Thyroid gland (tissue), 4 donors: ENCODE results near the gene PRSS21. TPM values are rescaled to one million over a fixed set of nuclear protein-coding genes. Genes with fewer than 3 reads are reported as not detected.
A peak's percentile ranks its signal among the peaks of the same experiment; 100 is the strongest.

Experiments used
- DNase-seq, 2 donors: peaks; one replicate each; pipeline ENCODE4 v3.0.0-alpha.2; 2019
- H3K27ac ChIP-seq, 3 donors: fragments of 200-600 bp; sonication (generic); 1 replicate in 2 of 3; 2 replicates in 1 of 3; pipeline ENCODE4 v1.5.1; 2016 to 2019; ENCODE audit warnings: mild to moderate bottlenecking in 1 of 3, moderate library complexity in 1 of 3
- H3K27me3 ChIP-seq: fragments of 200-600 bp; sonication (generic); one replicate; pipeline ENCODE4 v1.5.1; 2019
- H3K36me3 ChIP-seq, 2 donors: fragments of 200-600 bp; sonication (generic); one replicate each; pipeline ENCODE4 v1.5.1; 2016 to 2019
- H3K4me1 ChIP-seq, 2 donors: fragments of 200-600 bp; sonication (generic); one replicate each; pipeline ENCODE4 v1.5.1; 2017 to 2019
- H3K4me3 ChIP-seq, 3 donors: fragments of 200-600 bp; sonication (generic); replicated peaks in 1 of 3; 1 replicate in 2 of 3; 2 replicates in 1 of 3; pipeline ENCODE4 v1.5.1; 2016; ENCODE audit warnings: mild to moderate bottlenecking in 1 of 3
- H3K9me3 ChIP-seq: fragments of 200-600 bp; sonication (generic); one replicate; pipeline ENCODE4 v1.5.1; 2017
- CTCF ChIP-seq, 6 experiments: fragments of 200-600 bp in 3 of 6; fragments of 450-650 bp in 3 of 6; sonication (generic) in 3 of 6; IDR thresholded peaks; one replicate each; pipeline ENCODE4 v1.5.1; 2016 to 2019; ENCODE audit warnings: antibody characterized with exemption in 6 of 6, mild to moderate bottlenecking in 2 of 6, inconsistent platforms in 1 of 6, moderate library complexity in 1 of 6
- POLR2A ChIP-seq, 2 donors: fragments of 450-650 bp; IDR thresholded peaks; one replicate each; pipeline ENCODE4 v1.6.1; 2017; ENCODE audit warnings: antibody characterized with exemption in 2 of 2, mild to moderate bottlenecking in 2 of 2, moderate library complexity in 1 of 2
- WGBS, 2 donors: methylation state at CpG; one replicate each; pipeline ENCODE4 v1.1.5; 2017; 5-methylcytosine and 5-hydroxymethylcytosine counted together
- intact Hi-C: fragments of 100-400 bp; cut with DNase I; formaldehyde crosslinking; loops from one replicate; pipeline ENCODE4 v1.15.1; 2023
- total RNA-seq, 4 donors: library from RNA; depleted of rRNA; stranded (reverse); fragments of >200 nt; gene quantifications; one replicate each; pipeline ENCODE4 v1.2.3, GENCODE V29; 2016

Gene PRSS21
- total RNA-seq, 4 donors from 2014 or later: 0.56 TPM; not detected in 3

- Histone ChIP-seq H3K27ac (peak overlapping the region in 2 of 3 donors; percentile 50 to 89), H3K36me3 (no peaks in the 10 kb centered on the region), H3K27me3 (no peaks in the 10 kb centered on the region), H3K9me3 (no peaks in the 10 kb centered on the region), H3K4me1 (peaks cover 4 to 7% of the 10 kb centered on the region in 2 donors), H3K4me3 (no peak overlapping the region)
- intact Hi-C loops: no loop called here
- TF ChIP-seq CTCF (IDR thresholded peaks at IDR 0.05) (no peak), POLR2A (IDR thresholded peaks at IDR 0.05) (no peak)
- WGBS, 2 donors: 89 to 90% methylated on average over 8 to 10 of the region's 24 CpGs
- no peak for DNase-seq
Observed at GRCh38 chr16:2856686-2857450, 39.8 kb downstream of the PRSS21 start.

- H3K27me3 ChIP-seq: no peaks in the 10 kb centered on the region
- DNase-seq: peak; percentile 75 to 79
- peak within 1 kb of the TSS in 2 of 3 donors; percentile 16 to 35 for H3K4me3 ChIP-seq
- TF ChIP-seq POLR2A (IDR thresholded peaks at IDR 0.05) (peak in 1 of 2 donors; percentile 42), CTCF (IDR thresholded peaks at IDR 0.05) (no peak)
- H3K4me1 ChIP-seq: peaks cover 4 to 7% of the 10 kb centered on the region in 2 donors
- H3K27ac ChIP-seq: peak within 1 kb of the TSS; percentile 73 to 90 (median 89)
- intact Hi-C loops: no loop called here
- H3K9me3 ChIP-seq: no peaks in the 10 kb centered on the region
- WGBS, 2 donors: 11 to 18% methylated on average over 36 to 38 of the region's 42 CpGs
- no peaks in the 10 kb centered on the region for H3K36me3 ChIP-seq
Observed at GRCh38 chr16:2857451-2858244, 40.6 kb downstream of the PRSS21 start, which contains the start of gene PRSS22. TSS of gene PRSS22 (minus strand) at chr16:2858170. CDS start at chr16:2858104, 66 bp downstream.

- no peaks in the 10 kb centered on the region for H3K36me3 ChIP-seq
- intact Hi-C loops: no loop called here
- H3K4me1 ChIP-seq: peaks cover 4 to 7% of the 10 kb centered on the region in 2 donors
- H3K9me3 ChIP-seq: no peaks in the 10 kb centered on the region
- H3K4me3 ChIP-seq: peak overlapping the region in 1 of 3 donors; percentile 35
- H3K27me3 ChIP-seq: no peaks in the 10 kb centered on the region
- WGBS, 2 donors: 18 to 31% methylated on average over 6 to 15 of the region's 23 CpGs
- peak; percentile 88 to 89 for DNase-seq
- TF ChIP-seq POLR2A (IDR thresholded peaks at IDR 0.05) (peak; percentile 23 to 81), CTCF (IDR thresholded peaks at IDR 0.05) (peak in 4 of 6 experiments; percentile 15 to 49 (median 27))
- H3K27ac ChIP-seq: peak overlapping the region; percentile 73 to 90 (median 89)
Observed at GRCh38 chr16:2858245-2859025, 41.4 kb downstream of the PRSS21 start.

DNA sequence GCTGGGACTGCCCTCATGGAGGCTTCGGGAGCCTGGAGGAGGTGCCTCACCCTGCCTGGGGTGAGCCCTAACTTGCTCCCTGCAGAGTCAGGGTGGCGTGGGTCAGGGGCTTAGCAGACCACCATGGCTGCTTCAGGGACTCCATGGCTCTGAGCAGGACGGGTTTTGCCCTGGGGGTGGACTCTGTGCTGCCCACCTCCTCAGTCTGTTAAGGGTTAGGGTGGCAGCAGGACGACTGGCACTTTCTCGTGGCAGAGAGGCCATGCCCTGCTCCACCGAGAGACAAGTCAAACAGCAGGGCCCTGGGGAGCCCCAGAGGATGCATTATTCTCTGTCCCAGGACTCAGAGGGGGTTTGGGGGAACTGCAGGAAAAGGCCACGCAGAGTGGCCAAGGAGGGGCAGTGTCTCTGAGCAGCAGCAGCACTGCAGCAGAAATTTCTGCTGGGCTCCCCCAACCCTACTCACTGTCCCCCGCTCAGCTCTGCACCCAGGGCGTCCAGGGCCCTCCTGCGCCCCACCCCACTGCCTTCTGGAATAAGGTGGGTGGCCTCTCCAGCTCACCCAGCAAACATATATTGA lies 42.7 kb downstream of the PRSS21 start:
- Histone ChIP-seq H3K4me3 (no peak overlapping the region), H3K4me1 (peaks cover 4 to 7% of the 10 kb centered on the region in 2 donors), H3K27me3 (no peaks in the 10 kb centered on the region), H3K36me3 (no peaks in the 10 kb centered on the region), H3K9me3 (no peaks in the 10 kb centered on the region), H3K27ac (no peak overlapping the region)
- DNase-seq: no peak
- intact Hi-C loops: no loop called here
- WGBS, 2 donors: 69 to 78% methylated on average over 5 to 10 of the region's 10 CpGs
- TF ChIP-seq POLR2A (IDR thresholded peaks at IDR 0.05) (no peak), CTCF (IDR thresholded peaks at IDR 0.05) (no peak)
